Loucy (cell line): ENCODE measurements around the gene MEIS1.

Source experiments
- CTCF ChIP-seq: fragments of 200-600 bp; sonication (generic); conservative IDR thresholded peaks from 2 replicates; pipeline ENCODE4 v1.5.1; 2014; ENCODE audit warnings: mild to moderate bottlenecking, antibody characterized with exemption, low read length
- EZH2phosphoT487 ChIP-seq: fragments of 200-600 bp; IDR thresholded peaks from 2 replicates; pipeline ENCODE4 v1.6.1; 2018; ENCODE audit warnings: antibody characterized with exemption, mild to moderate bottlenecking, moderate library complexity, borderline replicate concordance

DNA sequence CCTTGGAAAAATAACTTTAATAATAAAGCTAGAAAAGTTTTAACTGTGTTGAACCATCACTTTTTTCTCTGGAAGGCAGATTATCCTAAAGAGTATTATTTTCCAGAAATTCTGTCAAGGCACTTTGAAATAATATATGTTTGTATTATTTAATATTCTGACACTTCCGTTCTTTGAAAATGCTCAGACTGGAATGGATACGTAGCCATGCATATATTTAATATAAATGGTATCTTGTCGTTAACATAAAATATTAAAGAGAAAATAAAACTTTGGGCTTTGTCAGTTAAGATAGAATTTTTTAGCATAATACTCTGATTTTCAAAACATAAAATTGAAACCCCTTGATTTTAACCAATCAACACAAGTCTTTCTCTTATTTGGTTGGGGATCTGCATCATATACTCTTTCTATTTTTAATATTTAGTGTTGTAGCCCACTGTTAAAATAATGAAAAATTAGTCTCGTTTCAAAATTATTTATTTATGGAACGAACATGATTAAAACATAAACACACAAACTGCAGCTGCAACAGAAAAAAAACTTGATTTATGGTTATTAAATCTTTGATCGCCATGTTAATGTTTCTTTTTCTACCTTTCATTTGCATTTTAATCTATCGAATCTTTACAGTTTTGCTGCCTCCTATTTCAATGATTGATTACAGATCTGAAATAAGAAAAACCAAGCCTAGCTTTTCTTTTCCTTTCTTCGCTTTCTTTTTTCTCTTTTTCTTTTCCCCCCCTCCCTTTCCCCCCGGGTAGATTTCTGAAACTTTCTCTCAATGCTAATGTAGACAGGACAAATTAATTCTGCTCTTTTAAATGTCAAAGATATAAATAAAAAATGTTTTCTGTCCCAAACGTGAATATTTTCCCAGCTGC, 145.5 kb downstream of the MEIS1 start:
- TF ChIP-seq CTCF = no peak
- TF ChIP-seq EZH2phosphoT487 = no peak
